HepG2 (cell line): Measurements from ENCODE around the gene BCL2L1. TPM values are rescaled to one million over a fixed set of nuclear protein-coding genes. Genes with fewer than 3 reads are reported as not detected.

Experiments used
- DNMT1 ChIP-seq: sonication (generic); formaldehyde crosslinking; IDR thresholded peaks from 2 replicates; pipeline ENCODE4 v1.5.1; 2020; ENCODE audit warnings: mild to moderate bottlenecking, missing genetic modification reagents
- ETV6 ChIP-seq: sonication (generic); formaldehyde crosslinking; conservative IDR thresholded peaks from 2 replicates; pipeline ENCODE4 v1.4.0; 2020; ENCODE audit warnings: missing genetic modification reagents
- FIP1L1 ChIP-seq: fragments of 200-400 bp; formaldehyde crosslinking; IDR thresholded peaks from 2 replicates; pipeline ENCODE4 v1.6.1; 2018; ENCODE audit warnings: low read depth, mild to moderate bottlenecking, low read length, moderate library complexity, borderline replicate concordance; ENCODE audit not compliant: insufficient read depth
- FOXA3 ChIP-seq: IDR thresholded peaks from 2 replicates; pipeline ENCODE4 v1.6.1; 2016; ENCODE audit warnings: missing genetic modification reagents, missing compliant biosample characterization
- FOXC1 ChIP-seq: sonication (generic); formaldehyde crosslinking; IDR thresholded peaks from 2 replicates; pipeline ENCODE4 v1.8.0; 2022; ENCODE audit warnings: mild to moderate bottlenecking, missing genetic modification reagents, borderline replicate concordance
- FOXP1 ChIP-seq, 2 experiments: fragments of 450-650 bp in 1 of 2; IDR thresholded peaks; 2 replicates each; pipeline ENCODE4 v1.6.1; 2017 to 2018; ENCODE audit warnings: antibody characterized with exemption in 1 of 2
- HIVEP1 ChIP-seq: sonication (generic); formaldehyde crosslinking; IDR thresholded peaks from 2 replicates; pipeline ENCODE4 v1.4.0; 2020; ENCODE audit warnings: mild to moderate bottlenecking, missing genetic modification reagents
- KDM5B ChIP-seq: sonication (generic); formaldehyde crosslinking; IDR thresholded peaks from 2 replicates; pipeline ENCODE4 v1.4.0; 2020; ENCODE audit warnings: missing genetic modification reagents, mild to moderate bottlenecking, borderline replicate concordance
- KLF11 ChIP-seq: IDR thresholded peaks from 2 replicates; pipeline ENCODE4 v1.6.1; 2016; ENCODE audit warnings: missing compliant biosample characterization
- MED8 ChIP-seq: sonication (generic); formaldehyde crosslinking; IDR thresholded peaks from 2 replicates; pipeline ENCODE4 v1.8.1; 2023; ENCODE audit warnings: mild to moderate bottlenecking, missing genetic modification reagents; ENCODE audit not compliant: insufficient replicate concordance
- MXI1 ChIP-seq: IDR thresholded peaks from 3 replicates; pipeline ENCODE4 v1.6.1; 2012; ENCODE audit warnings: low read depth, low read length, inconsistent platforms, borderline replicate concordance
- MYC ChIP-seq: sonication (generic); formaldehyde crosslinking; IDR thresholded peaks from 2 replicates; pipeline ENCODE4 v1.9.0; 2021; ENCODE audit warnings: missing genetic modification reagents, borderline replicate concordance
- SRSF9 ChIP-seq: fragments of 200-400 bp; formaldehyde crosslinking; IDR thresholded peaks from 2 replicates; pipeline ENCODE4 v1.6.1; 2018; ENCODE audit warnings: borderline replicate concordance, mild to moderate bottlenecking, low read depth, low read length; ENCODE audit not compliant: insufficient read depth, poor library complexity, severe bottlenecking
- SSRP1 ChIP-seq: IDR thresholded peaks from 2 replicates; pipeline ENCODE4 v1.6.1; 2016; ENCODE audit warnings: control low read depth
- TEAD3 ChIP-seq: optimal IDR thresholded peaks from 2 replicates; pipeline ENCODE3; 2016; ENCODE audit warnings: borderline replicate concordance
- ZNF207 ChIP-seq: fragments of 450-650 bp; IDR thresholded peaks from 2 replicates; pipeline ENCODE4 v1.6.1; 2016; ENCODE audit warnings: antibody characterized with exemption, borderline replicate concordance
- ZNF253 ChIP-seq: sonication (generic); formaldehyde crosslinking; IDR thresholded peaks from 2 replicates; pipeline ENCODE4 v1.8.0; 2022; ENCODE audit warnings: mild to moderate bottlenecking, missing genetic modification reagents, borderline replicate concordance
- ZNF335 ChIP-seq: sonication (generic); formaldehyde crosslinking; IDR thresholded peaks from 2 replicates; pipeline ENCODE4 v1.4.0; 2020; ENCODE audit warnings: missing genetic modification reagents
- ZNF776 ChIP-seq: sonication (generic); formaldehyde crosslinking; IDR thresholded peaks from 2 replicates; pipeline ENCODE4 v1.4.0; 2020; ENCODE audit warnings: mild to moderate bottlenecking, missing genetic modification reagents
- ZNF883 ChIP-seq: sonication (generic); formaldehyde crosslinking; IDR thresholded peaks from 2 replicates; pipeline ENCODE4 v1.5.1; 2020; ENCODE audit warnings: mild to moderate bottlenecking, missing genetic modification reagents; ENCODE audit errors: not compliant biosample characterization
- polyA plus RNA-seq, 8 experiments: library from polyadenylated mRNA; depleted of rRNA in 3 of 8; stranded (reverse) in 7 of 8; unstranded in 1 of 8; fragments of >200 nt; fragmentation: Illumina TruSeq in 4 of 8; extraction: Trizol in 4 of 8; gene quantifications; 2 replicates each; pipeline versions ENCODE4 v1.2.1 to v1.2.3, GENCODE V29; 2011 to 2016; ENCODE audit warnings: low read depth in 4 of 8, missing spikeins in 1 of 8, mixed read lengths in 1 of 8; ENCODE audit not compliant: insufficient read depth in 1 of 8
- total RNA-seq, 5 experiments: library from RNA; depleted of rRNA; stranded (reverse); fragments of >200 nt; fragmentation: Illumina TruSeq; extraction: Trizol; gene quantifications; 2 replicates each; pipeline ENCODE4 v1.2.3, GENCODE V29; 2016; ENCODE audit warnings: low read depth in 1 of 5
- TF ChIP-seq, protein P1 (sequence below): sonication (generic); formaldehyde crosslinking; IDR thresholded peaks from 2 replicates; pipeline ENCODE4 v1.8.0; 2022; ENCODE audit warnings: mild to moderate bottlenecking, missing genetic modification reagents, moderate library complexity
- TF ChIP-seq, protein P2 (sequence below): sonication (generic); formaldehyde crosslinking; IDR thresholded peaks from 2 replicates; pipeline ENCODE4 v1.5.1; 2020; ENCODE audit warnings: mild to moderate bottlenecking, moderate library complexity, missing genetic modification reagents
- TF ChIP-seq, protein P3 (sequence below): sonication (generic); formaldehyde crosslinking; IDR thresholded peaks from 2 replicates; pipeline ENCODE4 v1.5.0; 2020; ENCODE audit warnings: missing genetic modification reagents
- TF ChIP-seq, protein P4 (sequence below): sonication (generic); formaldehyde crosslinking; IDR thresholded peaks from 2 replicates; pipeline ENCODE4 v1.9.0; 2021; ENCODE audit warnings: missing genetic modification reagents, mild to moderate bottlenecking, borderline replicate concordance

The BCL2L1 gene
- total and polyA plus RNA-seq, 2 of the 13 experiments (the other 11 are each of a cell fraction or from before 2014, with no cell fraction given), result 164 to 258 TPM

DNA sequence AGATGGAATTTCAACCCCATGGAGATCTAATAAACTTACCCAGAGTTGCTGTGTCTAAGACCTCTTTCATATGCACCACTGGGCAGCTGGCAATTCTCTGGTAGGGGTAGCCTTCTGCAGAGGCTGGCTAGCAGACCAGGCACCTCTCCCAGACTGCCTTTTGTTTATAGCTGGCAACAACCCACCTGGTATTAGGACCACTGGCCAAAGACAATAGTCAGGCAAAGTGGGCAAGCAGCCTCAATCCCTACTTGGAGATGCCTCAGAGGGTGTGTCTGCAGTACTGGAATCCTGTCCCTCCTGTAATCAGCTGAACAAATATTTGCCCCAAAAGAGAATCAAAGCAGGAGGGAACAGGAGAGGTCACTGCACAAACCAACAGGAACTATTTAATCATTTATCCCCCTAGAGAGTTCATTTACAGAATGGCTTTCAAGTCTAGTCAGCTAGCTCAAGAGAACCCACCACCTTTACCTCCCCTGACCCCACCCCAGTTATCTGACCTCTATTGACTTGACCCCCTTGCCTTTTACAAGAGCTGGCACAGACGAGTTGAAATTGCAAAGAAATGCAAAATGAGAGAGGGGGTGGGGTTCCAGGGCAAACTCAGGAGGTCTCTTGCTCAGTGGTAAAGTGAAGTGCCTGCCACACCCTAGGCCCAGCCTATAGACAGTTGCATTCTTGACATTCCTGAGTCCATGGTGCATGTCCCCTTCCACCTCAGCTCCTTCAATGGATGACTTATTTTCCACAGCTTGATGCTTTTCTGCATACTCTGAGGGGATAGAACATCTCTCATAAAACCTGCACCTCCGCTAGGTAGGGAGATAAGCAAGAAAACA, 2.8 kb downstream of the BCL2L1 start (continued):
- TF ChIP-seq, protein P1, sequence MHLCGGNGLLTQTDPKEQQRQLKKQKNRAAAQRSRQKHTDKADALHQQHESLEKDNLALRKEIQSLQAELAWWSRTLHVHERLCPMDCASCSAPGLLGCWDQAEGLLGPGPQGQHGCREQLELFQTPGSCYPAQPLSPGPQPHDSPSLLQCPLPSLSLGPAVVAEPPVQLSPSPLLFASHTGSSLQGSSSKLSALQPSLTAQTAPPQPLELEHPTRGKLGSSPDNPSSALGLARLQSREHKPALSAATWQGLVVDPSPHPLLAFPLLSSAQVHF (CRISPR knock-in tag), result no peak
- TF ChIP-seq ZNF335 (CRISPR knock-in tag) (0 out of 2 replicates have a peak, but pooled peaks have one; percentile 4), TEAD3 (CRISPR knock-in tag) (peak; percentile 97), SRSF9 (no peak), ZNF253 (no peak), FOXA3 (CRISPR knock-in tag) (peak; percentile 98), MYC (CRISPR knock-in tag) (peak; percentile 31; the same call in 1 of the 2 replicates), ETV6 (0 out of 2 replicates have a peak, but pooled peaks have one; percentile 60), KDM5B (0 out of 2 replicates have a peak, but pooled peaks have one; percentile 25), MXI1 (peak; percentile 71; the same call in 1 of the 3 replicates), ZNF207 (no peak; the same call in 1 of the 2 replicates), FIP1L1 (no peak; the same call in 1 of the 2 replicates), FOXC1 (CRISPR knock-in tag) (peak; percentile 80), ZNF883 (peak; percentile 85), HIVEP1 (peak; percentile 85; the same call in 1 of the 2 replicates), DNMT1 (CRISPR knock-in tag) (no peak), FOXP1 (IDR thresholded peaks at IDR 0.05) (0 out of 2 replicates have a peak, but pooled peaks have one; percentile 27), FOXP1 (CRISPR knock-in tag; IDR thresholded peaks at IDR 0.05) (peak; percentile 90), MED8 (peak; percentile 92), KLF11 (peak; percentile 18; the same call in 1 of the 2 replicates), ZNF776 (no peak), SSRP1 (CRISPR knock-in tag) (peak; percentile 96; the same call in 1 of the 2 replicates)
- TF ChIP-seq, protein P2, sequence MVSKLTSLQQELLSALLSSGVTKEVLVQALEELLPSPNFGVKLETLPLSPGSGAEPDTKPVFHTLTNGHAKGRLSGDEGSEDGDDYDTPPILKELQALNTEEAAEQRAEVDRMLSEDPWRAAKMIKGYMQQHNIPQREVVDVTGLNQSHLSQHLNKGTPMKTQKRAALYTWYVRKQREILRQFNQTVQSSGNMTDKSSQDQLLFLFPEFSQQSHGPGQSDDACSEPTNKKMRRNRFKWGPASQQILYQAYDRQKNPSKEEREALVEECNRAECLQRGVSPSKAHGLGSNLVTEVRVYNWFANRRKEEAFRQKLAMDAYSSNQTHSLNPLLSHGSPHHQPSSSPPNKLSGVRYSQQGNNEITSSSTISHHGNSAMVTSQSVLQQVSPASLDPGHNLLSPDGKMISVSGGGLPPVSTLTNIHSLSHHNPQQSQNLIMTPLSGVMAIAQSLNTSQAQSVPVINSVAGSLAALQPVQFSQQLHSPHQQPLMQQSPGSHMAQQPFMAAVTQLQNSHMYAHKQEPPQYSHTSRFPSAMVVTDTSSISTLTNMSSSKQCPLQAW (CRISPR knock-in tag), result peak; percentile 87; the same call in 1 of the 2 replicates
- TF ChIP-seq, protein P3, sequence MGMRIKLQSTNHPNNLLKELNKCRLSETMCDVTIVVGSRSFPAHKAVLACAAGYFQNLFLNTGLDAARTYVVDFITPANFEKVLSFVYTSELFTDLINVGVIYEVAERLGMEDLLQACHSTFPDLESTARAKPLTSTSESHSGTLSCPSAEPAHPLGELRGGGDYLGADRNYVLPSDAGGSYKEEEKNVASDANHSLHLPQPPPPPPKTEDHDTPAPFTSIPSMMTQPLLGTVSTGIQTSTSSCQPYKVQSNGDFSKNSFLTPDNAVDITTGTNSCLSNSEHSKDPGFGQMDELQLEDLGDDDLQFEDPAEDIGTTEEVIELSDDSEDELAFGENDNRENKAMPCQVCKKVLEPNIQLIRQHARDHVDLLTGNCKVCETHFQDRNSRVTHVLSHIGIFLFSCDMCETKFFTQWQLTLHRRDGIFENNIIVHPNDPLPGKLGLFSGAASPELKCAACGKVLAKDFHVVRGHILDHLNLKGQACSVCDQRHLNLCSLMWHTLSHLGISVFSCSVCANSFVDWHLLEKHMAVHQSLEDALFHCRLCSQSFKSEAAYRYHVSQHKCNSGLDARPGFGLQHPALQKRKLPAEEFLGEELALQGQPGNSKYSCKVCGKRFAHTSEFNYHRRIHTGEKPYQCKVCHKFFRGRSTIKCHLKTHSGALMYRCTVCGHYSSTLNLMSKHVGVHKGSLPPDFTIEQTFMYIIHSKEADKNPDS (CRISPR knock-in tag), result peak; percentile 98
- TF ChIP-seq, protein P4, sequence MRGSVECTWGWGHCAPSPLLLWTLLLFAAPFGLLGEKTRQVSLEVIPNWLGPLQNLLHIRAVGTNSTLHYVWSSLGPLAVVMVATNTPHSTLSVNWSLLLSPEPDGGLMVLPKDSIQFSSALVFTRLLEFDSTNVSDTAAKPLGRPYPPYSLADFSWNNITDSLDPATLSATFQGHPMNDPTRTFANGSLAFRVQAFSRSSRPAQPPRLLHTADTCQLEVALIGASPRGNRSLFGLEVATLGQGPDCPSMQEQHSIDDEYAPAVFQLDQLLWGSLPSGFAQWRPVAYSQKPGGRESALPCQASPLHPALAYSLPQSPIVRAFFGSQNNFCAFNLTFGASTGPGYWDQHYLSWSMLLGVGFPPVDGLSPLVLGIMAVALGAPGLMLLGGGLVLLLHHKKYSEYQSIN (CRISPR knock-in tag), result no peak
